Measurements from ENCODE around the gene GLE1.
"Not testable (repeated sequence)": the region's sequence is repeated elsewhere in the genome, so short reads cannot be mapped to it uniquely, and the experiment has no call there.

Gene GLE1

GRCh38 chr9:128497824-128498610 lies 6.5 kb upstream of the GLE1 start:
- DNase-seq: no peak

- DNase-seq: no peak
Measured at GRCh38 chr9:128498911-128499310, 5.6 kb upstream of the GLE1 start.

- DNase-seq: no peak
Measured at GRCh38 chr9:128499920-128500319, 4.6 kb upstream of the GLE1 start.

- not testable (repeated sequence) for DNase-seq
Measured at GRCh38 chr9:128503415-128503825, 1.1 kb upstream of the GLE1 start.

GRCh38 chr9:128503870-128504269 lies 649 bp upstream of the GLE1 start:
- DNase-seq: no peak

GRCh38 chr9:128505414-128505765 lies 871 bp downstream of the GLE1 start:
- no peak for DNase-seq

- not testable (repeated sequence) for DNase-seq
Measured at GRCh38 chr9:128505906-128506305, 1.4 kb downstream of the GLE1 start.

- DNase-seq: no peak
Measured at GRCh38 chr9:128512820-128513219, 8.3 kb downstream of the GLE1 start.

- DNase-seq: no peak
Measured at GRCh38 chr9:128521956-128522355, 17.4 kb downstream of the GLE1 start.

- no peak for DNase-seq
Measured at GRCh38 chr9:128523199-128523925, 18.8 kb downstream of the GLE1 start.

- DNase-seq: no peak
Measured at GRCh38 chr9:128526720-128527119, 22.2 kb downstream of the GLE1 start.

GRCh38 chr9:128528445-128529160 lies 24.1 kb downstream of the GLE1 start:
- no peak for DNase-seq

- no peak for DNase-seq
Measured at GRCh38 chr9:128529191-128529590, 24.7 kb downstream of the GLE1 start.

- no peak for DNase-seq
Measured at GRCh38 chr9:128532581-128532980, 28.1 kb downstream of the GLE1 start.

GRCh38 chr9:128540634-128541360 lies 36.3 kb downstream of the GLE1 start:
- DNase-seq: no peak

GRCh38 chr9:128546504-128546903 lies 42.0 kb downstream of the GLE1 start:
- no peak for DNase-seq

GRCh38 chr9:128548876-128549275 lies 44.4 kb downstream of the GLE1 start:
- no peak for DNase-seq

- no peak for DNase-seq
Measured at GRCh38 chr9:128550226-128550625, 45.7 kb downstream of the GLE1 start.

- DNase-seq: no peak
Measured at GRCh38 chr9:128550770-128551656, 46.5 kb downstream of the GLE1 start.

- no peak for DNase-seq
Measured at GRCh38 chr9:128551657-128552152, 47.2 kb downstream of the GLE1 start.

- DNase-seq: peak; percentile 88
Measured at GRCh38 chr9:128552153-128552743, 47.7 kb downstream of the GLE1 start, which contains the start of gene SPTAN1. Gene SPTAN1, plus strand, starts transcription at chr9:128552587. Its CDS starts 14,154 bp downstream, at chr9:128566741.

Measured in NCI-H748 treated with DMSO at 0.1 percent for 48 hours (cell line).